MM.1S (cell line): ENCODE results near the gene MYMX.

ENCODE experiments used
- EZH2 ChIP-seq: fragments of 300-600 bp; sonication (generic); optimal IDR thresholded peaks from 2 replicates; pipeline ENCODE3; 2017; ENCODE audit warnings: low read depth, mild to moderate bottlenecking, antibody characterized with exemption, low read length, mixed read lengths
- EZH2phosphoT487 ChIP-seq: fragments of 300-600 bp; sonication (generic); IDR thresholded peaks from 2 replicates; pipeline ENCODE4 v1.6.1; 2018; ENCODE audit warnings: antibody characterized with exemption, low read length
- TF ChIP-seq, protein P1 (sequence below): fragments of 300-600 bp; sonication (generic); IDR thresholded peaks from 2 replicates; pipeline ENCODE4 v1.5.1; 2016; ENCODE audit warnings: antibody characterized with exemption, low read length, mixed read lengths

DNA sequence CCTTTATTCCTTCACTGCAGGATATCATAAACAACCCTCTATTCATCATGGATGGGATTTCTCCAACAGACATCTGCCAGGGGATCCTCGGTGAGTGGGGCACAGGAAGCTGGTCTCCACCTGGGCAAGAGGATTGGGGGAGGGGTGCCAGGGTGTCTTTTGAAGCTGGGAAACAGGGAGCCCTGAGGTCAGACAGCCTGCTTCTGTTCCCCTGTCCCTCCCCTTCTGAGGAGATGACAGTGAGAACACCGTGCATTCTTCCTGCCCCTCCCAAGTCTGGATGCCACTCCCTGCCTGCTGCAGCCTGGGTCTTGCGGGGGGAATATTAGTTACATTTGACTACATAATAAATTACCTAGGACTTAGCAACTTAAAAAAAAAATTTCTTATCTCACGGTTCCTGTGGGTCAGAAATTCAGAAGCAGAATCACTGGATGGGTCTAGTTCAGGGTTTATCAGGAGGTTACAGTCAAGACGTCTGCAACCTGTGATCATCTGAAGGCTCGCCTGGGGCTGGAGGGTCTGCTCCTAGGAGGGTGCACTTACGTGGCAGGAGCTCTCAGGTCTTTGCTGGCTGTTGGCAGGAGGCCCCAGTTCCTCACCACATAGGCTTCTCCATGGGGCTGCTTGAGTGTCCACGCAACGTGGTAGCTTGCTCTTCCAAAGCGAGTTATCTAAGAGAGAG, 46.7 kb upstream of the MYMX start:
- TF ChIP-seq EZH2 (no peak), EZH2phosphoT487 (no peak)
- TF ChIP-seq, protein P1, sequence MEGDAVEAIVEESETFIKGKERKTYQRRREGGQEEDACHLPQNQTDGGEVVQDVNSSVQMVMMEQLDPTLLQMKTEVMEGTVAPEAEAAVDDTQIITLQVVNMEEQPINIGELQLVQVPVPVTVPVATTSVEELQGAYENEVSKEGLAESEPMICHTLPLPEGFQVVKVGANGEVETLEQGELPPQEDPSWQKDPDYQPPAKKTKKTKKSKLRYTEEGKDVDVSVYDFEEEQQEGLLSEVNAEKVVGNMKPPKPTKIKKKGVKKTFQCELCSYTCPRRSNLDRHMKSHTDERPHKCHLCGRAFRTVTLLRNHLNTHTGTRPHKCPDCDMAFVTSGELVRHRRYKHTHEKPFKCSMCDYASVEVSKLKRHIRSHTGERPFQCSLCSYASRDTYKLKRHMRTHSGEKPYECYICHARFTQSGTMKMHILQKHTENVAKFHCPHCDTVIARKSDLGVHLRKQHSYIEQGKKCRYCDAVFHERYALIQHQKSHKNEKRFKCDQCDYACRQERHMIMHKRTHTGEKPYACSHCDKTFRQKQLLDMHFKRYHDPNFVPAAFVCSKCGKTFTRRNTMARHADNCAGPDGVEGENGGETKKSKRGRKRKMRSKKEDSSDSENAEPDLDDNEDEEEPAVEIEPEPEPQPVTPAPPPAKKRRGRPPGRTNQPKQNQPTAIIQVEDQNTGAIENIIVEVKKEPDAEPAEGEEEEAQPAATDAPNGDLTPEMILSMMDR, result no peak
